A549 (cell line): Measurements from ENCODE around the gene WNK4.

Source experiments
- EP300 ChIP-seq, 2 experiments: fragments of >200 bp; sonication (Bioruptor Twin); formaldehyde crosslinking; IDR thresholded peaks; 2 replicates in 1 of 2; 3 replicates in 1 of 2; pipeline ENCODE4 v1.6.1; 2016 to 2017
- KDM1A ChIP-seq: fragments of 200-600 bp; sonication (generic); IDR thresholded peaks from 2 replicates; pipeline ENCODE4 v1.6.1; 2016; ENCODE audit warnings: low read depth, mild to moderate bottlenecking
- POLR2A ChIP-seq: IDR thresholded peaks from 2 replicates; pipeline ENCODE4 v1.6.1; 2012; ENCODE audit warnings: mild to moderate bottlenecking, low read length
- POLR2AphosphoS2 ChIP-seq: conservative IDR thresholded peaks from 2 replicates; pipeline ENCODE4 v1.6.1; 2012; ENCODE audit warnings: low read length, improper control_type of control experiment, inconsistent platforms
- RCOR1 ChIP-seq: fragments of 150-350 bp; IDR thresholded peaks from 2 replicates; pipeline ENCODE4 v1.6.1; 2014; ENCODE audit warnings: antibody characterized with exemption, low read length, low read depth
- TF ChIP-seq, protein P1 (sequence below): fragments of >200 bp; sonication (Bioruptor Twin); formaldehyde crosslinking; IDR thresholded peaks from 3 replicates; pipeline ENCODE4 v1.5.1; 2016

DNA sequence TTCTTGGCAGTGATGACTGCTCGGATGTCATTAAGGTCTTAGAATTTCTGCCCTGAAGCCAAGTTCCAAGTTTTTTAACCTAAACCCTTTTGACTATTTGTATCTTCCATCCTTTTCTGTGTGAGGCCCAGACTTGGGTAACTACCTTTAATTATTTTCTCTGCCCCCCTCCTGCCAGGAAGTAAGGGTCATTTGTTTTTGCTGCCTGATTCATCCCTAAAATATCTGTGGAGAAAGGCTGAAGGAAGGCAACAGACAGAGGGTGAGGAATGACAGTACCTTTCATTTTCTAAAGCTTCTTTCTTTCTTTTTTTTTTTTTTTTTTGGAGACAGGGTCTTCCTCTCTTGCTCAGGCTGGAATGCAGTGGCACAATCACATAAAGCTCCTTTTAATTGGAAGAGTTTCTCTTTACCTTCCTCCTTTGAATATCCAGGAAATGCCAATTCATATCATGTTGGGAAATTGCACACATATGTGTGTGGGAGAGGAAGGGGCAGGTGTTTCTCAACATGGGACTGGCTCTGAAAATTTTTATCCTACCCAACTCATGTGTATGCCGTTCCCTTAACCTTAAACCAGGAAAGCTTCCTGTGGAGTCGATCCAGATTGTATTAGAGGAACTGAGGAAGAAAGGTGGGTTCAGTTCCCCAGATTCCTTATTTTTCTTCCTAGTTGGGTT is 6.2 kb upstream of the WNK4 start:
- no peak for TF ChIP-seq POLR2A
- TF ChIP-seq KDM1A = no peak
- TF ChIP-seq POLR2AphosphoS2 = no peak
- TF ChIP-seq EP300 (IDR thresholded peaks at IDR 0.05) = no peak
- TF ChIP-seq, protein P1, sequence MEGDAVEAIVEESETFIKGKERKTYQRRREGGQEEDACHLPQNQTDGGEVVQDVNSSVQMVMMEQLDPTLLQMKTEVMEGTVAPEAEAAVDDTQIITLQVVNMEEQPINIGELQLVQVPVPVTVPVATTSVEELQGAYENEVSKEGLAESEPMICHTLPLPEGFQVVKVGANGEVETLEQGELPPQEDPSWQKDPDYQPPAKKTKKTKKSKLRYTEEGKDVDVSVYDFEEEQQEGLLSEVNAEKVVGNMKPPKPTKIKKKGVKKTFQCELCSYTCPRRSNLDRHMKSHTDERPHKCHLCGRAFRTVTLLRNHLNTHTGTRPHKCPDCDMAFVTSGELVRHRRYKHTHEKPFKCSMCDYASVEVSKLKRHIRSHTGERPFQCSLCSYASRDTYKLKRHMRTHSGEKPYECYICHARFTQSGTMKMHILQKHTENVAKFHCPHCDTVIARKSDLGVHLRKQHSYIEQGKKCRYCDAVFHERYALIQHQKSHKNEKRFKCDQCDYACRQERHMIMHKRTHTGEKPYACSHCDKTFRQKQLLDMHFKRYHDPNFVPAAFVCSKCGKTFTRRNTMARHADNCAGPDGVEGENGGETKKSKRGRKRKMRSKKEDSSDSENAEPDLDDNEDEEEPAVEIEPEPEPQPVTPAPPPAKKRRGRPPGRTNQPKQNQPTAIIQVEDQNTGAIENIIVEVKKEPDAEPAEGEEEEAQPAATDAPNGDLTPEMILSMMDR = no peak
- no peak for TF ChIP-seq RCOR1
